ENCODE data around the gene IL1R2. TPM values are rescaled to one million over a fixed set of nuclear protein-coding genes. Genes with fewer than 3 reads are reported as not detected.

Gene IL1R2
- total RNA-seq, 4 donors from 2014 or later: 12.2 to 207 (median 32.1) TPM

- no peak for DNase-seq (ENCODE audit: low spot score)
Measured at GRCh38 chr2:101952551-101952950, 39.2 kb upstream of the IL1R2 start.

DNA sequence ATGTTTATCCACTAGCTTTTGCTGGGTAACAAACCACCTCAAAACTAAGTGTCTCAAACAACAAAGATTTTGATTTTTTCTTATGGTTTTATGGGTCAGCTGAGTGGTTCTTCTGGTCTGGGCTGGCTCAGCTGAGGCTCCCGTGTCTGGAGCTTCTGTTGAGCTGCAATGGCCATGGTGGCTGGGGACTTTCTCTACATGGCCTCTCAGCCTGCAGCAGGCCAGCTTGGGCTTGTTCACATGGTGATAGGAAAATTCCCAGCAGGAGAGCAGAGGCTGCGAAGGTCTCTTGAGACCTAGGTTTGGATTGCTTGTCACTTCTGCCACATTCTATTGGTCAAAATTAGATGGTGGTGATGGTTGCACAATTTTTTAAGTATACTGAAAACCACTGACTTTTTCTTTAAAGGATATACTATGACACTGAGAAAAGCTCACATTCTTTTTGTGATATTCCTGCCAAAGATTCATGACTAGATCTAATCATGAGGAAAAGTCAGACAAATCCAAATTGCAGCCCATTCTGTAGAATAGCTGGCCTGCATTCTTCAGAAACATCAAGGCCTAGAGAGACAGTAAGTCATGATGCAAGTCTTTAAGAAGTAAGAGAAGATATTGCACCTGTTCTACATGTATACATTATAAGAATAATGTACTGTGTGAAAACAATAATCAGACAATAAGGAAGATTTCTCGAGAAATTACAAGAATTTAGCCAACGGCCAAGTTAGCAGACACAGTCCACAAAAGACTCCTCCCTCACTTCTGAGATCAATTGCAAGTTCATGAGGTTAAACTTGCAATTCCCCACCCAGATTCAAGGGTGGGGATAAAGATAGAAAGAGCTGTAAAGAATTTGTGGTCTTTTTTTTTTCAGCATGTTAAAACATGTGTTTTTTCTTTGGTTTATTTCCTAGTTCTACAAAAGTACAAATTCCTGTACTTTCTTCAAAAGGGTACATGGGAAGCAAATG is 35.0 kb upstream of the IL1R2 start:
- TF ChIP-seq, protein P1, sequence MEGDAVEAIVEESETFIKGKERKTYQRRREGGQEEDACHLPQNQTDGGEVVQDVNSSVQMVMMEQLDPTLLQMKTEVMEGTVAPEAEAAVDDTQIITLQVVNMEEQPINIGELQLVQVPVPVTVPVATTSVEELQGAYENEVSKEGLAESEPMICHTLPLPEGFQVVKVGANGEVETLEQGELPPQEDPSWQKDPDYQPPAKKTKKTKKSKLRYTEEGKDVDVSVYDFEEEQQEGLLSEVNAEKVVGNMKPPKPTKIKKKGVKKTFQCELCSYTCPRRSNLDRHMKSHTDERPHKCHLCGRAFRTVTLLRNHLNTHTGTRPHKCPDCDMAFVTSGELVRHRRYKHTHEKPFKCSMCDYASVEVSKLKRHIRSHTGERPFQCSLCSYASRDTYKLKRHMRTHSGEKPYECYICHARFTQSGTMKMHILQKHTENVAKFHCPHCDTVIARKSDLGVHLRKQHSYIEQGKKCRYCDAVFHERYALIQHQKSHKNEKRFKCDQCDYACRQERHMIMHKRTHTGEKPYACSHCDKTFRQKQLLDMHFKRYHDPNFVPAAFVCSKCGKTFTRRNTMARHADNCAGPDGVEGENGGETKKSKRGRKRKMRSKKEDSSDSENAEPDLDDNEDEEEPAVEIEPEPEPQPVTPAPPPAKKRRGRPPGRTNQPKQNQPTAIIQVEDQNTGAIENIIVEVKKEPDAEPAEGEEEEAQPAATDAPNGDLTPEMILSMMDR (IDR thresholded peaks at IDR 0.05): no peak
- ATAC-seq (ENCODE audit: low FRiP score) (no peak), DNase-seq (ENCODE audit: low spot score) (no peak)

More at GRCh38 chr2:101952551-101952950, 39.2 kb upstream of the IL1R2 start:
- ATAC-seq (ENCODE audit: low FRiP score): no peak
- TF ChIP-seq, protein P1 (IDR thresholded peaks at IDR 0.05): no peak

DNA sequence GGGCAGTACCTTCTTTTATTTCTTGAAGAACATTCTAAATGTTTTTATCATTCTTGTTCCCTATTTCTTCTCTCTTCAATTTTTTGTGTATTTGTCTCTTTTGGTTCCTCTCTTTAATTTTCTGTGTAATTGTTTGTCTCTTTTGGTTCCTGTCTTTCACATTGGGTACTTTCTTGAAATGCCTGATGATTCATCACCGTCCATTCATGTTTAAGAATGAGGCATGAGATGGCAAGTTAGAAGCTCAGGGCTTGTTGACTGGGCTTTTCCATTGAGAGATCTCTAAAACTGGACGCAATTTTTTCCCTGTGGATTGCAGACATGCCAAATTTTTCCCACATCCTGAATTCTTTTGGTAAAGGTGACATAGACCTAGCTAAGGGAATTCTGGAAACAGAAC is 33.7 kb upstream of the IL1R2 start:
- ATAC-seq (ENCODE audit: low FRiP score): no peak
- no peak for DNase-seq (ENCODE audit: low spot score)
- TF ChIP-seq, protein P1 (IDR thresholded peaks at IDR 0.05): no peak

DNA sequence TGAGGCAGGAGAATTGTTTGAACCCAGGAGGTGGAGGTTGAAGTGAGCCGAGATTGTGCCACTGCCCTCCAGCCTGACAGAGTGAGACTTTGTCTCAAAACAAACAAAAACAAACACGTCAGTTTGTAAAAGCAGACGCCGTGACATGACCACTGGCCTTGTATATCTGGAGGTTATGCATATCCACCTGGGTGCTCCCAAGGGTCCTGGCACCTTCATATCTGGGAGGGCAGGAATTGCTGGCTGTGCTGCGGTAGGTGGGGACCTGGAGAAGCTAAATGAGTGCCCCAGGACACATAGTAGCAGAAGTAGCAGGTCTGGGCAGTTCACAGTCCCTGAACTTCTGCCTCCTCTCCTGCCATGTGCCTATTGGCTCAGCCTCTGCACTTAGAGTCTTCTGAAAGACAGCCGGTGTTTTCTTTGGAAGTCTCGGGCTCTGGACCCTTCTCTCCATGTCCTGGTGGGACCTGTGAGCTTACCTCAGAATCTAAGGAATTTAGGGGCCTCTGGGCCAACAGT is 30.9 kb upstream of the IL1R2 start:
- TF ChIP-seq, protein P1 (IDR thresholded peaks at IDR 0.05): no peak
- no peak for DNase-seq (ENCODE audit: low spot score)
- peak; percentile 26 for ATAC-seq (ENCODE audit: low FRiP score)

DNA sequence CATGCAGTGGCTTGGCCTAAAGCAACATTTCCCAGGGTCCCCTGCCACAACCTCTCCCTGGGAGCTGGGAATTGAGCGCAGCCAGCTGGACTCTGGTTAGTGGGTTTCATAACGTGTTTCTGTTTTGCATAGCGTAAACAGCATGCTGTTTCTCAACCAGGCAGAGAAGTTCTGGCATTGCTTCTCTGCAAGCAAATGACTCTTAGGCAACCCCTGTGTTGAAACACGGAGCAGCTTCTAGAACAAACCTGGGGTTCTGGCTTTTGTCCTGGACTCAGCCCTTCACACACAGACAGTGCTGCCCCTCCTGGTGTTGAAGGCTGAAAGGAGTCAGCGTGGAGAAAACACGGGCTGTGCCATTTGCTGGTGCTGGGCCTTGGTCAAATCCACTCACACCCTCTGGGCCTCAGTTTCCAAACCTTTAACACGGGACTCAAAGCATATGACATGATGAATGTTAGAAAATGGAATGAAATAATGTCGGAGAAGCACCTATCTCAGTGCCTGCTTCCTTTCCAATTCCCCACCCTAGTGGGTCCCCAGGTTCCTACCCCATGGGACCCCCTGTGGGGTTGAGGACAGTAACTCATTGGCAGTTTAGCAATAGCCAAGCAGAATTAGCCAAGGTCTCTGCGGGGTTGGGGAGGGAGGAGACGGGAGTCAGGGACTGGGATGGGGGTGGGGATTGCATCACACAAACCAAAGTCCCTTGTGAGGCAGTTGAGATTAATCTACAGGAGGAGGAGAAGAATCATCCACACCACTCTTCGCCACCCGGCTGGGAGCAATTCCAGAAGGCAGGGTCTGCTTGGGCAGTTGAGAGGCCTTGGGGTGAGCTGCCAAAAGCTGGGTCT is 30.2 kb upstream of the IL1R2 start:
- TF ChIP-seq, protein P1 (IDR thresholded peaks at IDR 0.05): no peak
- ATAC-seq (ENCODE audit: low FRiP score): peak; percentile 86
- DNase-seq (ENCODE audit: low spot score): peak; percentile 73

DNA sequence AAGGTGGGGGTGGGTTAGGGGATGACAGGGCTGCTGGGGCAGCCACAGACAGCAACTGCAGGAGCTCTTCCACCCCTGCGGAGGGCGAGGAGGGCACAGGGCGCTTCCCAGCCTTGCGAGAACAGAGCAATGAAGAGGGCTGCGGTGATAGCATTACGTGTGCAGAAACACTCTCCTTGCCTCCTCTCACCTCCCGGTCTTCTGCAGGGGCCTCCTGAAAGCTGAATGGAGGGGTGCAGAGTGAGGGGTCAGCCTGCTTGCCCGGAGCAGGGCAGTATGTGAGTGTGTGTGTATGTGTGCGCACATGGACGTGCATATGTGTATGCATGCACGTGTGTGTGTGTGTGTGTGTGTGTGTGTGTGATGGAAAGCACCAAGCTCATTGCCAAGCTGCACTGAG is 29.5 kb upstream of the IL1R2 start:
- DNase-seq (ENCODE audit: low spot score) (no peak), ATAC-seq (ENCODE audit: low FRiP score) (peak; percentile 3)
- TF ChIP-seq, protein P1 (IDR thresholded peaks at IDR 0.05): no peak

Measured in omental fat pad (tissue), 4 donors.